Measurements from ENCODE around the gene NR5A2.

- TF ChIP-seq CTCF (IDR thresholded peaks at IDR 0.05) (no peak), POLR2A (IDR thresholded peaks at IDR 0.05) (no peak)
Measured at GRCh38 chr1:200072636-200073285, 45.3 kb downstream of the NR5A2 start.
